Subcutaneous adipose tissue (tissue), 4 donors: ENCODE results near the gene TBC1D1. TPM values are rescaled to one million over a fixed set of nuclear protein-coding genes. Genes with fewer than 3 reads are reported as not detected.

Experiments used
- total RNA-seq, 4 donors: library from RNA; depleted of rRNA; stranded (reverse); fragments of >200 nt; gene quantifications; one replicate each; pipeline ENCODE4 v1.1.0, GENCODE V29; 2016
- TF ChIP-seq, protein P1 (sequence below): fragments of 450-650 bp; IDR thresholded peaks from one replicate; pipeline ENCODE4 v1.5.1; 2016; ENCODE audit warnings: low read depth, mild to moderate bottlenecking, control low read depth, antibody characterized with exemption, moderate library complexity

Gene TBC1D1
- total RNA-seq, 4 donors from 2014 or later, result 60.3 to 123 (median 87.6) TPM

DNA sequence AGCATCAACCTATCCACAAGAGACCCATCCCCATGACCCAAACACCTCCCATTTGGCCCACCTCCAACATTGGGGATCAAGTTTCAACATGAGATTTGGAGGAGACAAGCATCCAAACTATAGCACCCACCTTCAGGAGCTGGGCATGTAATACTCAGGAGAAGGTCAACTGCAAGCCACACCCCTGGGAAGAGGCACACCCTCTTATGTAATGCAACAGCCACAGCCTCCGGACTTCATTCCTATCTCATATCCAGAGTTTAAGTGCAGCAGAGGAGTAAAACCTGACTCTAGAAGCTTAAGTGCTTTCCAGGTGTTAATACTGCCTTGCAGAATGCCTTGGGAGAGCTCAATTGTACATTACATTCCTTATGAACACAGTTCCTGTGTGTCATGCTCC is 266.7 kb downstream of the TBC1D1 start:
- TF ChIP-seq, protein P1, sequence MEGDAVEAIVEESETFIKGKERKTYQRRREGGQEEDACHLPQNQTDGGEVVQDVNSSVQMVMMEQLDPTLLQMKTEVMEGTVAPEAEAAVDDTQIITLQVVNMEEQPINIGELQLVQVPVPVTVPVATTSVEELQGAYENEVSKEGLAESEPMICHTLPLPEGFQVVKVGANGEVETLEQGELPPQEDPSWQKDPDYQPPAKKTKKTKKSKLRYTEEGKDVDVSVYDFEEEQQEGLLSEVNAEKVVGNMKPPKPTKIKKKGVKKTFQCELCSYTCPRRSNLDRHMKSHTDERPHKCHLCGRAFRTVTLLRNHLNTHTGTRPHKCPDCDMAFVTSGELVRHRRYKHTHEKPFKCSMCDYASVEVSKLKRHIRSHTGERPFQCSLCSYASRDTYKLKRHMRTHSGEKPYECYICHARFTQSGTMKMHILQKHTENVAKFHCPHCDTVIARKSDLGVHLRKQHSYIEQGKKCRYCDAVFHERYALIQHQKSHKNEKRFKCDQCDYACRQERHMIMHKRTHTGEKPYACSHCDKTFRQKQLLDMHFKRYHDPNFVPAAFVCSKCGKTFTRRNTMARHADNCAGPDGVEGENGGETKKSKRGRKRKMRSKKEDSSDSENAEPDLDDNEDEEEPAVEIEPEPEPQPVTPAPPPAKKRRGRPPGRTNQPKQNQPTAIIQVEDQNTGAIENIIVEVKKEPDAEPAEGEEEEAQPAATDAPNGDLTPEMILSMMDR, result no peak

- TF ChIP-seq, protein P1, result no peak
These were observed 269.8 kb downstream of the TBC1D1 start for GRCh38 chr4:38160487-38161207.

DNA sequence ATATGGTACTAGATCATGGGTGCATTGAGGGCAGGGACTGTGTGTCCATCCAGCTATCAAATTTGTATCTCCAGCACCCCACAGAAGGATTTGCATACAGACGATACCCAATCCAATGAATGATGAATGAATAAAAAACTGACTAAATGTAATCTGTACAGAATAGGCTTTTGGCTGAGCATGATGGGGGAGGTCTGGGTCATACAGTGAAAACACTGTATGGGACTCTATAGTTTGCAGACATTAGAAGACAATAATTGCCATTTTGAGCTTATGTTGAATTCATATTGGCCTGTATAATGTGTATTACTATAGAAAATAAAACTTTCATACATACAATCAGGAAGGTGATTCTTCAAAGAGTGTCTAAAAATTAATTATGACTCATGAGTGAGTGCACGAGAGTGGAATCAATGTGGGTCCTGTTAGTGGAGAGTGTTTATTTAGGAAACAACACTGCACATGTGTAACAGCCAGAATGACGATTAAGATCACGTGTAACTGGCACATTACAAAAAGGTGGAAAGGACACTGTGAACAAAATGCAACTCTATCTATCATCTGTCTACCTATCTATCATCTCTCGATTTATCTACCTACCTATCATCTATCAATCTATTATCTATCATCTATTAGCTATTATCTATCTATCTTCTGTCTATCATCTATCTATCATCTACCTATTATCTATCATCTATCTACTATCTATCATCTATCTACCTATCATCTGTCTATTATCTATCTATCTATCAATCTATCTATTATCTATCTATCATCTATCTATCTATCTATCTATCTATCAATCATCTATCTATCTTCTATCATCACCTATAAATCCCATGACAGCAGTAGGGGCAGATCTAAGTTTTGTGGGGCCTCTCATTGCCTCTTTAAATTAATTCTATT is 270.6 kb downstream of the TBC1D1 start:
- TF ChIP-seq, protein P1, result no peak

DNA sequence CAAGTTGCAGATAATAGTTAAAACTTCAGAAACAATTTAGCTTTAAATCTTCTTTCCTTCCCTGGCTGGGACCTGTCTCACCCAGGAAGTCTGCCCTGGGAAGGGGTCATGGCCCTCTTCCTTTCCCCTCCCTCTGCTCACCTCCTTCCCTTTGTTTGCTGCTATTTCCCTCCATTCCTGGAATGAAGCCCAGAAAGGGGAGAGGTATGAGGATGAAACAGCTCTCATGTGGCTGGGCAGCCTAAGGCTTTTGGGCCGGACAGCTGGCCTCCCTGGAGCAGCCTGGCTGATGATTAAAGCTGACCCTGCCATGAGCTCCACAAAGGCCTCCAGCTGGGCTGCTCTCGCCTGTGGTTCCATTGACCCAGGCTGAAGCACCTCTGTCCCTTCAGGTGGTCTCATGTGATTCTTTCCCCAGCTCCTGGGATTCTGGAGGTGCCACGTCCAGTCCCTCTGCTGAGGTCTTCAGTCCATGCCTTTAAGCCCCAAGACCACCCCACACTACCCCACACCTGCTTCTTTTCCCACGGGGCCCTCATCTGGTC is 271.4 kb downstream of the TBC1D1 start:
- TF ChIP-seq, protein P1, result no peak

DNA sequence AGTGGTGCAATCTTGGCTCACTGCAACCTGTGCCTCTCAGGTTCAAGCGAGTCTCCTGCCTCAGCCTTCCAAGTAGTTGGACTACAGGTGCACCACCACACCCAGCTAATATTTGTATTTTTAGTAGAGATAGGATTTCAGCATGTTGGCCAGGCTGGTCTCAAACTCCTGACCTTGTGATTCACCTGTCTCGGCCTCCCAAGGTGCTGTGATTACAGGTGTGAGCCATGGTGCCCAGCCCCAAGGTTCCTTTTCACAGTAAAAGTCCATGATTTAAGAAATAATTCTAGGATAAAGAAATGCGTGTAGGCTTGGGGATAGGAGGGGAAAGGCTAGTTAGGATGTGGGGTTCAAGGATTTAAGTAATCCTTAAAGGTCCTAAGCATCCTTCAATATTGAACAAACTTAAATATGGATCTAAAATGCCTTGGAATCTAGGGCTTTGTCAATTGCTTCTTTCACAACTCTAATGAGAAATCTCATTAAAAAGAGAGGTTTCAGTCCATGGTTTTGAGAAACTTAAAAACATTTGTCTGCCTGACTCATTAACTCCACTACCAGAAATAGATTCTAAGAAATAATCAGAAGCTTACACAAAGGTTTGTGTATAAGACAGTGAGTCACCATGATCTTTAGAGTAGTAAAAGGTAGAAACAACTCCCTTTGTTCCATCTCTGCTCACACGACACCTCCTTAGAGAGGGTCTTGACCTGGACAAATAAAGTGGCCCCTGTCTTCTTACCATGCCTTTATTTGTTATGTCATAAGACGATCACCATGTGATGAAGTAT is 272.5 kb downstream of the TBC1D1 start:
- TF ChIP-seq, protein P1, result no peak

DNA sequence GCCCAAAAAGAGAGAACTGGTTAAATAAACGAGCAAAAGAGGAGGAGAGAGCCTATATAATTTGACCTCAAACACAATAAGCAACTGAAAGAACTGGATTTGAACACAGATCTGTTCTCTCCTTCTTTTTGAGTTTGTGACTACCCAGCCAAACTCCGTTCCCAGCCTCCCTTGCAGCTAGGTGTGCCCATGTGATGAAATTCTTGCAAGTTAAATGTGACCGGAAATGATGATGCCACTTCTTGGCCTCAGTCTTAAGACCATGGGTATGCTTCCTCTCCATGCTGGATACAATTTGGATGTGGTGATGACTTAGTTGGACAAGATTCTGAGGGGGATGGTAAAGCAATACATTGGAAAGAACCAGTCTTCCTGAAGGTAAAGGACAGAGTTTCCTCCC is 273.5 kb downstream of the TBC1D1 start:
- TF ChIP-seq, protein P1, result no peak
